Activated naive CD8-positive, alpha-beta T cell treated with anti-CD3 and anti-CD28 coated beads for 36 hours (primary cell): ENCODE data around the gene TIAL1. TPM values are rescaled to one million over a fixed set of nuclear protein-coding genes. Genes with fewer than 3 reads are reported as not detected.
"Not testable (repeated sequence)": the region's sequence is repeated elsewhere in the genome, so short reads cannot be mapped to it uniquely, and the experiment has no call there.

ENCODE experiments used
- DNase-seq: peaks from one replicate; pipeline ENCODE4 v3.0.0; 2021
- H3K27ac Mint-ChIP-seq: one replicate; pipeline ENCODE4 v1.8.0; 2022; ENCODE audit warnings: mild to moderate bottlenecking, moderate library complexity, mixed read lengths
- H3K27me3 Mint-ChIP-seq: one replicate; pipeline ENCODE4 v1.8.0; 2022; ENCODE audit warnings: mild to moderate bottlenecking, mixed read lengths
- H3K36me3 Mint-ChIP-seq: one replicate; pipeline ENCODE4 v1.8.0; 2021; ENCODE audit warnings: mild to moderate bottlenecking, mixed read lengths
- H3K4me1 Mint-ChIP-seq: one replicate; pipeline ENCODE4 v1.8.0; 2021; ENCODE audit warnings: mixed read lengths
- H3K4me3 Mint-ChIP-seq: one replicate; pipeline ENCODE4 v1.8.0; 2022; ENCODE audit warnings: mild to moderate bottlenecking, moderate library complexity, mixed read lengths
- H3K9me3 Mint-ChIP-seq: one replicate; pipeline ENCODE4 v1.8.0; 2022; ENCODE audit warnings: mixed read lengths
- total RNA-seq, 2 experiments: library from RNA; stranded (reverse); gene quantifications; one replicate each; pipeline ENCODE4 v1.2.3, GENCODE V29; 2021

Gene TIAL1
- total RNA-seq, 2 experiments from 2014 or later = 212 to 215 TPM

DNA sequence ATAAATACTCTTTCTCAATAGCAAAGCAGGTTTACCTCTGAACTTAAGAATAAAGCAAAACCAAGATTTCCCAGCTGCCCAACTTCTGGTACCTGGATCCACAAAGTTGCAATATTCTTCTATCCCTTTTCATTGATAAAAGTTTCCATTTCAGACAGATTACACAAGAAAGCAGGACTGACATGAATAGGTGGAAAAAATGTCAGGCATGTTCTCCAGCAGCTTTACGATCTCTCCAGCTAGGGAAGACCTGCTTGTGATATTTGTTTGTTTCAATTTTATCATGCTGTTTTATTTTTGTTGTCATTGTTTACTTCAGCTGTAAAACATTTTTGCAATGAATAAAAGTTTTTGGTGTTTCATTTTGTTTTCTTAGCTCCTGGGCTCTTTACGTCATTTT is 63.3 kb downstream of the TIAL1 start:
- no peak for DNase-seq
- peaks cover 80% of the 10 kb centered on the region for H3K4me1 Mint-ChIP-seq
- H3K27me3 Mint-ChIP-seq = no peaks in the 10 kb centered on the region
- H3K36me3 Mint-ChIP-seq = peaks cover 72% of the 10 kb centered on the region
- H3K9me3 Mint-ChIP-seq = no peaks in the 10 kb centered on the region
- peak overlapping the region; percentile 72 for H3K27ac Mint-ChIP-seq
- H3K4me3 Mint-ChIP-seq = peak overlapping the region; percentile 37

DNA sequence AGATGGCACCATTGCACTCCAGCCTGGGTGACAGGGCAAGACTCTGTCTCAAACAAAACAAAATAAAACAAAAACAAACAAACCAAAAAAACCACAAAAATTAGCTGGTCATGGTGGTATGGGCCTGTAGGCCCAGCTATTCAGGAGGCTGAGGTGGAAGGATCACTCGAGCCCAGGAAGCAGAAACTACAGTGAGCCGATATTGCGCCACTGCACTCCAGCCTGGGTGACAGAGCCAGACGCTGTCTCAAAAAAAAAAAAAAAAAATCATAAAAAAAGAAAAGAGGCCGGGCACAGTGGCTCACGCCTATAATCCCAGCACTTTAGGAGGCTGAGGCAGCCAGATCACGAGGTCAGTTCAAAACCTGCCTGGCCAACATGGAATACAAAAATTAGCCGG is 64.0 kb downstream of the TIAL1 start:
- Mint-ChIP-seq H3K4me3 (peak overlapping the region; percentile 50), H3K36me3 (peaks cover 73% of the 10 kb centered on the region), H3K27ac (peak overlapping the region; percentile 78), H3K4me1 (peaks cover 79% of the 10 kb centered on the region)
- DNase-seq, H3K9me3 Mint-ChIP-seq, H3K27me3 Mint-ChIP-seq: not testable (repeated sequence)

DNA sequence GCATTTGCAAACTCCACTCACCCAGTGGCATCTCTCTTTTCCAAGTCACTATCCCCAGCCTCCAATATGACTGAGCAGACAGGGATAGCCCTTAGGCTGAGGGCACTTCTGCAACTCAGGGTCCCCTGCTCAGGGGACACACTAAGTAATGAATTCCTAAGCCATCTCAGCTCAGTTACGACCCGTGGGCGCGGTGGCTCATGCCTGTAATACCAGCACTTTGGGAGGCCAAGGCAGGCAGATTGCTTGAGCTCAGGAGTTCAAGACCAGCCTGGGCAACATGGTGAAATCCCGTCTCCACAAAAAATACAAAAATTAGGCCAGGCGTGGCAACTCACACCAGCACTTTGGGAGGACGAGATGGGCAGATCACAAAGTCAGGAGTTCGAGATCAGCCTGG is 64.5 kb downstream of the TIAL1 start:
- peak overlapping the region; percentile 78 for H3K27ac Mint-ChIP-seq
- not testable (repeated sequence) for H3K9me3 Mint-ChIP-seq, H3K27me3 Mint-ChIP-seq, DNase-seq
- peaks cover 73% of the 10 kb centered on the region for H3K36me3 Mint-ChIP-seq
- H3K4me3 Mint-ChIP-seq = peak overlapping the region; percentile 40
- peaks cover 79% of the 10 kb centered on the region for H3K4me1 Mint-ChIP-seq

DNA sequence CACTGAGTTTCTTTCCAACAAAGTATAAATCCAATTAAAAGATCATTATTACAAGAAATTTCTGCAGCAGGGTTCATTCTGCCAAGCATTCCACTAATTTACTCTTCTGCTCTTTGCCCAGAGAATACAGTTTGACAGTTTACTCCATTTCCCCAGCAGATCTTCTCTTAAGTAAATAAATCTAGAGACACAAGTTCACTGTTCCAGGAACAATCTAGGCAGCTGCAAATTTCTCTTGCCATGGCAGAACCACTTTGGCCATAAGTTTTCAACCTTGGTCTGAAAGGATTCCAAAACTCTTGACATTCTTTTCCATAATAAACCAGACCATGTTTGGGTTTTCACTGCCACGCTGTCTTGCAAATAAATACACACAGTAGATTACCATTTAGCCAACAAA is 65.7 kb downstream of the TIAL1 start:
- H3K4me3 Mint-ChIP-seq = no peak overlapping the region
- H3K9me3 Mint-ChIP-seq = no peaks in the 10 kb centered on the region
- no peak for DNase-seq
- H3K27ac Mint-ChIP-seq = peak overlapping the region; percentile 2
- peaks cover 70% of the 10 kb centered on the region for H3K36me3 Mint-ChIP-seq
- H3K27me3 Mint-ChIP-seq = no peaks in the 10 kb centered on the region
- peaks cover 79% of the 10 kb centered on the region for H3K4me1 Mint-ChIP-seq

DNA sequence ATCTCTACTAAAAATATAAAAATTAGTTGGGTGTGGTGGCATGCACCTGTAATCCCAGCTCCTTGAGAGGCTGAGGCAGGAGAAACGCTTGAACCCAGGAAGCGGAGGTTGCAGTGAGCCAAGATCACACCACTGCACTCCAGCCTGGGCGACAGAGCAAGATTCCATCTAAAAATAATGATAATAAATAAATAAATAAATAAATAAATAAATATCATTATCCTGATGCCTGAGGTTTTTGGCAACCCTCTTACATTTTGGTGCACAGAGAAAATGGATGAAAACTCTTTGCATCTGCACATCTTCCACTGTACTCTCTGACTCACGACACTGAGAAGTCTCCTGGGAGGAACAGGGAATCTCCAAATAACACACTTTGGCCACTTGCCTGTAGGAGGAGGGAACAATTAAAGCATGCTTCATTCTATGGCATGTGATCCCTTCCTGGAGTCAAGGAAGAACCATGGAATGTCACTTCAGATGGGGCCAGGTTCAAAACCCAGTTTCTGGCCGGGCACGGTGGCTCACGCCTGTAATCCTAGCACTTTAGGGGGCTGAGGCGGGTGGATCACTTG is 68.0 kb downstream of the TIAL1 start:
- H3K9me3 Mint-ChIP-seq, DNase-seq, H3K27me3 Mint-ChIP-seq, H3K4me3 Mint-ChIP-seq: not testable (repeated sequence)
- peaks cover 81% of the 10 kb centered on the region for H3K4me1 Mint-ChIP-seq
- peak overlapping the region; percentile 54 for H3K27ac Mint-ChIP-seq
- H3K36me3 Mint-ChIP-seq = peaks cover 62% of the 10 kb centered on the region

DNA sequence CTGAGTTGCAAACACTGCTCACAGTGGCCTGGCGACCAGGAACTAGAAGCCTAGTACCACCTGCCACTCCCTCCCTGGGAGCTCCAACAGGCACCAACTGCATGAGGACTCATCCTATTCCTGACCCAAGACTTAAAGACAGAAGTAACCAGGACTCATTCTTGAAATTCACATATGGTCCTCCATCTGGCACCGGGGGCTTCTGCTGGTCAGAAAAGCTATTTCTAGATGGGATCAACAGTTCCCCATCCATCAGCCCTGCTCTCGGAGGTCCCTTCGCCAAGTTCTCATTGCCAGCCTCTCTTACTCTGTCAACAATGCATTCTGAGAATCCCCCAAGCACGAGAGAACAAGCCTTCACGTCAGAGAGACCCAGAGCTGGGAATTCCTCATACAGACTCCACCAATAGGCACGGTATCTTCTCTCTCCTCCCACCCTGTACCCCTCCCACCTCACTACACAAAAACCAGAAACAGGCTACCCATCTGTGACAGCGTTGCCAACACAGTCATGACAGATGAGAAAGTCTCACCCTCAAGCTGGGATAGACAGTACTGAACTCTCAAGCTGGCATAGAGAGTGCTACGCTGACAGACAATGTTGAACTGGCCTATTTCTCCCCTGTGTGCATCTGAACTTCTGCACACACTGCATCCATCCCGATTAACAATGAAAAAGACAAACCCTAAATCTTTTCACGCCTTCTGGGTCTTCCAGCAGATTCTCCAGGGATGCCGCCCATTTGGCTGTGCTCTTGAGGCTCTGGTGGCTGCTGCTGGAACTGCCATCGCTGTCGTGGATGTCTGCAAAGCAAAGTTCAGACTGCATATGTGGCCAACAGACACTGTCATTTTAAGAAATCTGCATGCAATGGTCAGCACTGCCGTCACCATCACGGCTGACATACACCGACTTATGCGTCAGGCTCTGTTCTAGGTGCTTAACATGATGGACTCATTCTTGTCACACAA is 69.9 kb downstream of the TIAL1 start:
- Mint-ChIP-seq H3K9me3 (no peaks in the 10 kb centered on the region), H3K27me3 (no peaks in the 10 kb centered on the region), H3K27ac (peak overlapping the region; percentile 66), H3K36me3 (peaks cover 66% of the 10 kb centered on the region), H3K4me1 (peaks cover 83% of the 10 kb centered on the region), H3K4me3 (no peak overlapping the region)
- no peak for DNase-seq

DNA sequence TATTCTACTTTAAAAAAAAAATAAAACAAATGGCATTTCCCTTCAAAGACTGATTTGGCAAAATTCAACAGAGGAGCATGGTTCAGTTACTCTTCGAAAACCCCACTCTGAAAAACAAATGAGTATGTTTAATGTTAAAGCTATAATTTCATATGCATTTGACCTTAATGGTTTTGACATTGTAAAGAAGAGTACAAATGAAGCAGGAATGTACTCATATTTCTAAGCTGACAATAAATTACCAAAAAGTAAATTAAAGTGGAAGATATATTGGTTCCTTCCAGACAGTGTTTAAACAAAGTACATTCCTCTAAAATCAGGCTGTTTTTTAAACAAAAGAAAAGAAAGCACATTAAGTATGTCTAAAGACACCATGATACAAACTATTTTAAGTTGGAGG is 70.6 kb downstream of the TIAL1 start:
- Mint-ChIP-seq H3K9me3 (no peaks in the 10 kb centered on the region), H3K36me3 (peaks cover 65% of the 10 kb centered on the region), H3K4me3 (no peak overlapping the region), H3K4me1 (peaks cover 83% of the 10 kb centered on the region), H3K27ac (no peak overlapping the region), H3K27me3 (no peaks in the 10 kb centered on the region)
- no peak for DNase-seq

DNA sequence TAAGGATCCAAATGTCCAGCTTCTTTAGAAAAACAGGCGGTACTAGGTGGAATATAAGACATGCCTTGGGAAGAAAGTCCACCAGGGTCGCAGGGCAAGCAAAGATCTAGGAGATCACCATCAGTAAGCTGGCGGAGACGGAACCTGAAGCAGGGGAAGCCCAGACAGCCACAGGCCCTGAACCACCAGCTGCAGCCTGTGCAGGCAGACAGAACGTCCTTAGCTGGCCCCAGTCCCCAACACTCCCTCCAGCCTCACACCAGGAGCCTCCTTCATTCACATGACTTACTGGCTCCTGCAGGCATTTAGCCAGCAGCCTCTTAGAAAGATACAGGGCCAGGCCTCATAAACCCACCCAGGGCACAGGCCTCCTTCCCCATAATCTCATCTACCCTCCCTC is 71.6 kb downstream of the TIAL1 start:
- H3K27me3 Mint-ChIP-seq = no peaks in the 10 kb centered on the region
- no peaks in the 10 kb centered on the region for H3K9me3 Mint-ChIP-seq
- no peak overlapping the region for H3K4me3 Mint-ChIP-seq
- no peak for DNase-seq
- H3K36me3 Mint-ChIP-seq = peaks cover 70% of the 10 kb centered on the region
- H3K27ac Mint-ChIP-seq = peak overlapping the region; percentile 78
- H3K4me1 Mint-ChIP-seq = peaks cover 85% of the 10 kb centered on the region

DNA sequence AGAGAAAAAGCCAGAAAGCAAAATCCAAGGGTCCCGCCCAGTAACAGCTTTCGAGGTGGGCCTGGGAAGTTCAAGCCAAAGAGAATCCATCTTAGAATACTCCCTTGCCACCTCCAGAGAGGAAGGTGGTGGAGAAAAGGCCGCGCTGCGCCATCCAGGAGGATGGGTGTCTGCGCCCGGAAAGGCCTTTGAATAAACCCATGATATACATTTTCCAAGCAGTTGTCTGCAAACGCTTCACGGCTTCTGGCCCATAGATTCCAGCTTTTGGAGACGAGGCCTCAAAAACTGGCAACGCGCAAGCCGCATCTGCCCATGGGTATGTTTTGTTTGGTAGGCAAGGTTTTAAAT is 72.1 kb downstream of the TIAL1 start:
- Mint-ChIP-seq H3K27me3 (no peaks in the 10 kb centered on the region), H3K36me3 (peaks cover 70% of the 10 kb centered on the region), H3K4me1 (peaks cover 88% of the 10 kb centered on the region), H3K27ac (peak overlapping the region; percentile 80), H3K4me3 (no peak overlapping the region), H3K9me3 (no peaks in the 10 kb centered on the region)
- DNase-seq = no peak

DNA sequence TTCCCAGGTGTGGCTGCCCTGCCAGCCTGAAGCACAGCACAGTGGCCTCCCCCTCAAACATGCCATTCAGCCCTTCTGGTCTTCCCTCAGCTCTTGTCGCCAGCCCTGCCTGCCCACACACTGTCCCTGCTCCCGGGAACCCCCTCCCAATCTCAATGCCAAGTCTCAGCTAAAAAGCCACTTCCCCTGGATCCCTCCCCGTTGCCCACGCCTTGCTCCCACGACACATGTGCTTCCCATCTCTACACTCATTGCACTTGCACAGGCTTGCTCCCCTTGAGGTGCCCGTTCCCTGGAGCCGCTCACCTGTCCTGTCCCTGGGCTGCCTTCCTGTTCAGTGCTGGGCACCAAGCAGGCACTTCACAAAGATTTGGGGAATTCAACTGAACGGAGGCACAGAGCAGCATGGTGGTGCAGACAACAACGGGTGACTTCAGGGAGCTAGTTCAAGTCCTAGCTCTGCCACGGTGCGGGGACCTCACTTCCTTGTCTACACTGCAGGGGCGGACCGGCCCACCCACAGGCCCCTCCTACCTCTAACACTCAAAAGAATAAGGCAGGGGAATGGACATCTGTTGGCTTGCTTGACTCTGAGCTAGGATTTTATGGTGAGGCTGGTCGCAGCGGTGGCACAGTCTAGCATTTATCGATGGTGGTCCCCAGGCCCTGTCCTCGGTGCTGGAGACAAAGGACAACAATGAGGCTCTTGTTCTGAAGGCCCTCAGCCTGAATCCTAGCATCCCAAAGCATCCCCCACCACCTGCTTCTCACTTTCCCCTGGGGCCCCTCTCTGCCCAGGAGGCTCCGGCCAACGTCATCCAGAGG is 72.7 kb downstream of the TIAL1 start:
- peaks cover 89% of the 10 kb centered on the region for H3K4me1 Mint-ChIP-seq
- no peak overlapping the region for H3K4me3 Mint-ChIP-seq
- H3K27ac Mint-ChIP-seq = peak overlapping the region; percentile 80
- no peaks in the 10 kb centered on the region for H3K9me3 Mint-ChIP-seq
- no peaks in the 10 kb centered on the region for H3K27me3 Mint-ChIP-seq
- no peak for DNase-seq
- peaks cover 66% of the 10 kb centered on the region for H3K36me3 Mint-ChIP-seq

Other genes with a start within 250 kb of the TIAL1 start
- gene RGS10, start 54.2 kb downstream of the TIAL1 start, total RNA-seq = 100 to 1,000 TPM; 273 to 294 TPM
- gene BAG3, start 54.4 kb upstream of the TIAL1 start, total RNA-seq = 10 to 100 TPM; 15.3 to 17.5 TPM
- 10 to 100 TPM; 19.1 to 20.2 TPM for gene INPP5F, start 129.1 kb upstream of the TIAL1 start, total RNA-seq